HepG2 (cell line): Measurements from ENCODE around the gene SEPTIN10. TPM values are rescaled to one million over a fixed set of nuclear protein-coding genes. Genes with fewer than 3 reads are reported as not detected.
A peak's percentile ranks its signal among the peaks of the same experiment; 100 is the strongest.

Experiments used
- ELF4 ChIP-seq: sonication (generic); formaldehyde crosslinking; IDR thresholded peaks from 2 replicates; pipeline ENCODE4 v1.5.0; 2020; ENCODE audit warnings: missing genetic modification reagents, mild to moderate bottlenecking, moderate library complexity, borderline replicate concordance
- IKZF4 ChIP-seq: sonication (generic); formaldehyde crosslinking; IDR thresholded peaks from 2 replicates; pipeline ENCODE4 v1.5.1; 2020; ENCODE audit warnings: borderline replicate concordance, mild to moderate bottlenecking, low read depth, missing genetic modification reagents; ENCODE audit errors: not compliant biosample characterization
- ISX ChIP-seq: sonication (generic); formaldehyde crosslinking; conservative IDR thresholded peaks from 2 replicates; pipeline ENCODE4 v1.5.0; 2020; ENCODE audit warnings: missing genetic modification reagents
- MTF1 ChIP-seq: sonication (generic); formaldehyde crosslinking; IDR thresholded peaks from 2 replicates; pipeline ENCODE4 v1.5.0; 2020; ENCODE audit warnings: missing genetic modification reagents
- SAP130 ChIP-seq: IDR thresholded peaks from 2 replicates; pipeline ENCODE4 v1.6.1; 2016; ENCODE audit warnings: low read depth
- SOX13 ChIP-seq, 3 experiments: fragments of 450-650 bp in 1 of 3; sonication (generic) in 1 of 3; formaldehyde crosslinking in 1 of 3; IDR thresholded peaks in 2 of 3; conservative IDR thresholded peaks in 1 of 3; 2 replicates each; pipeline versions ENCODE4 v1.5.0 to v1.6.1; 2016 to 2020; ENCODE audit warnings: antibody characterized with exemption in 1 of 3, mild to moderate bottlenecking in 1 of 3, missing compliant biosample characterization in 1 of 3, missing genetic modification reagents in 1 of 3, moderate library complexity in 1 of 3
- TARDBP ChIP-seq: sonication (generic); formaldehyde crosslinking; IDR thresholded peaks from 2 replicates; pipeline ENCODE4 v1.8.0; 2022; ENCODE audit warnings: mild to moderate bottlenecking, missing genetic modification reagents
- ZNF256 ChIP-seq: sonication (generic); formaldehyde crosslinking; conservative IDR thresholded peaks from 2 replicates; pipeline ENCODE4 v1.4.0; 2020; ENCODE audit warnings: missing genetic modification reagents
- ZNF564 ChIP-seq: sonication (generic); formaldehyde crosslinking; IDR thresholded peaks from 2 replicates; pipeline ENCODE4 v1.8.1; 2023; ENCODE audit warnings: mild to moderate bottlenecking, missing genetic modification reagents
- ZNF781 ChIP-seq: sonication (generic); formaldehyde crosslinking; IDR thresholded peaks from 2 replicates; pipeline ENCODE4 v1.5.1; 2020; ENCODE audit warnings: borderline replicate concordance, mild to moderate bottlenecking, missing genetic modification reagents; ENCODE audit errors: not compliant biosample characterization
- ZSCAN30 ChIP-seq: sonication (generic); formaldehyde crosslinking; IDR thresholded peaks from 2 replicates; pipeline ENCODE4 v1.5.0; 2020; ENCODE audit warnings: mild to moderate bottlenecking, missing genetic modification reagents
- polyA plus RNA-seq, 8 experiments: library from polyadenylated mRNA; depleted of rRNA in 3 of 8; stranded (reverse) in 7 of 8; unstranded in 1 of 8; fragments of >200 nt; fragmentation: Illumina TruSeq in 4 of 8; extraction: Trizol in 4 of 8; gene quantifications; 2 replicates each; pipeline versions ENCODE4 v1.2.1 to v1.2.3, GENCODE V29; 2011 to 2016; ENCODE audit warnings: low read depth in 4 of 8, missing spikeins in 1 of 8, mixed read lengths in 1 of 8; ENCODE audit not compliant: insufficient read depth in 1 of 8
- total RNA-seq, 5 experiments: library from RNA; depleted of rRNA; stranded (reverse); fragments of >200 nt; fragmentation: Illumina TruSeq; extraction: Trizol; gene quantifications; 2 replicates each; pipeline ENCODE4 v1.2.3, GENCODE V29; 2016; ENCODE audit warnings: low read depth in 1 of 5
- TF ChIP-seq, protein P1 (sequence below): sonication (generic); formaldehyde crosslinking; IDR thresholded peaks from 2 replicates; pipeline ENCODE4 v1.4.0; 2020; ENCODE audit warnings: low read depth, missing genetic modification reagents
- TF ChIP-seq, protein P2 (sequence below): sonication (generic); formaldehyde crosslinking; IDR thresholded peaks from 2 replicates; pipeline ENCODE4 v1.8.0; 2022; ENCODE audit warnings: missing genetic modification reagents, mild to moderate bottlenecking, inconsistent platforms, borderline replicate concordance
- TF ChIP-seq, protein P3 (sequence below): sonication (generic); formaldehyde crosslinking; IDR thresholded peaks from 2 replicates; pipeline ENCODE4 v1.4.0; 2020; ENCODE audit warnings: missing genetic modification reagents, borderline replicate concordance
- TF ChIP-seq, protein P4 (sequence below): sonication (generic); formaldehyde crosslinking; conservative IDR thresholded peaks from 2 replicates; pipeline ENCODE4 v1.8.0; 2022; ENCODE audit warnings: mild to moderate bottlenecking, moderate library complexity, missing genetic modification reagents
- TF ChIP-seq, protein P5 (sequence below): sonication (generic); formaldehyde crosslinking; IDR thresholded peaks from 2 replicates; pipeline ENCODE4 v1.5.0; 2020; ENCODE audit warnings: missing genetic modification reagents, mild to moderate bottlenecking, borderline replicate concordance
- TF ChIP-seq, protein P6 (sequence below), 2 experiments: fragments of 450-650 bp in 1 of 2; sonication (generic) in 1 of 2; formaldehyde crosslinking; IDR thresholded peaks; 2 replicates each; pipeline versions ENCODE4 v1.5.0 to v1.8.0; 2020 to 2022; ENCODE audit warnings: mild to moderate bottlenecking in 1 of 2, missing genetic modification reagents in 1 of 2

Gene SEPTIN10
- total and polyA plus RNA-seq, 2 of the 13 experiments (the other 11 are each of a cell fraction or from before 2014, with no cell fraction given) = 45.8 to 67.5 TPM

DNA sequence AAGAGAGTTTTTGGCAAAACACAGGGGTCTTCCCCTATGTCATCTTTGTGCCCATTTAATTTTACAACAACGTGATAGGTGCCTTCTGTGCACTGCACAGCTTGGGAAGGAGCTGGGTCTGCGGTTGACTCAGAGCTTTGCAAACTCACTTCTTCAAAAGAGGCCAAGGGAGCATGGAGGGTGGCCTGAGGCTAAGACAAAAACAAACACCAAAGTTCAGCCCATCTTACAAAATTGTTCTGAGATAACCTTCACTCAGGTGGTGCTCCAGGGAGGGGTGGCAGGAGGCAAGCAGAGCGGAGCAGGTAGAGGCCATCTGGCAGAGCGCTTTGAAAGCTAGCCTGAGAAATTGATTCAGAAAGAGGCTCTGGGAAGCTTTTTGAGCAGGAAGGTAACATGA lies 10.2 kb upstream of the SEPTIN10 start (continued):
- TF ChIP-seq, protein P1, sequence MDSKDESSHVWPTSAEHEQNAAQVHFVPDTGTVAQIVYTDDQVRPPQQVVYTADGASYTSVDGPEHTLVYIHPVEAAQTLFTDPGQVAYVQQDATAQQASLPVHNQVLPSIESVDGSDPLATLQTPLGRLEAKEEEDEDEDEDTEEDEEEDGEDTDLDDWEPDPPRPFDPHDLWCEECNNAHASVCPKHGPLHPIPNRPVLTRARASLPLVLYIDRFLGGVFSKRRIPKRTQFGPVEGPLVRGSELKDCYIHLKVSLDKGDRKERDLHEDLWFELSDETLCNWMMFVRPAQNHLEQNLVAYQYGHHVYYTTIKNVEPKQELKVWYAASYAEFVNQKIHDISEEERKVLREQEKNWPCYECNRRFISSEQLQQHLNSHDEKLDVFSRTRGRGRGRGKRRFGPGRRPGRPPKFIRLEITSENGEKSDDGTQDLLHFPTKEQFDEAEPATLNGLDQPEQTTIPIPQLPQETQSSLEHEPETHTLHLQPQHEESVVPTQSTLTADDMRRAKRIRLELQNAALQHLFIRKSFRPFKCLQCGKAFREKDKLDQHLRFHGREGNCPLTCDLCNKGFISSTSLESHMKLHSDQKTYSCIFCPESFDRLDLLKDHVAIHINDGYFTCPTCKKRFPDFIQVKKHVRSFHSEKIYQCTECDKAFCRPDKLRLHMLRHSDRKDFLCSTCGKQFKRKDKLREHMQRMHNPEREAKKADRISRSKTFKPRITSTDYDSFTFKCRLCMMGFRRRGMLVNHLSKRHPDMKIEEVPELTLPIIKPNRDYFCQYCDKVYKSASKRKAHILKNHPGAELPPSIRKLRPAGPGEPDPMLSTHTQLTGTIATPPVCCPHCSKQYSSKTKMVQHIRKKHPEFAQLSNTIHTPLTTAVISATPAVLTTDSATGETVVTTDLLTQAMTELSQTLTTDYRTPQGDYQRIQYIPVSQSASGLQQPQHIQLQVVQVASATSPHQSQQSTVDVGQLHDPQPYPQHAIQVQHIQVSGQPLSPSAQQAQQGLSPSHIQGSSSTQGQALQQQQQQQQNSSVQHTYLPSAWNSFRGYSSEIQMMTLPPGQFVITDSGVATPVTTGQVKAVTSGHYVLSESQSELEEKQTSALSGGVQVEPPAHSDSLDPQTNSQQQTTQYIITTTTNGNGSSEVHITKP (CRISPR knock-in tag) = no peak
- TF ChIP-seq ZNF256 (CRISPR knock-in tag) (no peak), ELF4 (CRISPR knock-in tag) (no peak), ZNF781 (CRISPR knock-in tag) (no peak), MTF1 (CRISPR knock-in tag) (no peak), ZNF564 (CRISPR knock-in tag) (no peak), ISX (CRISPR knock-in tag) (no peak), ZSCAN30 (CRISPR knock-in tag) (no peak), SOX13 (IDR thresholded peaks at IDR 0.05) (no peak), SOX13 (CRISPR knock-in tag; conservative IDR thresholded peaks at IDR 0.05 in 1 of 2, IDR thresholded peaks at IDR 0.05 in 1 of 2) (no peak), IKZF4 (CRISPR knock-in tag) (no peak), TARDBP (CRISPR knock-in tag) (peak; percentile 29; the same call in 1 of the 2 replicates), SAP130 (CRISPR knock-in tag) (0 out of 2 replicates have a peak, but pooled peaks have one; percentile 11)
- TF ChIP-seq, protein P2, sequence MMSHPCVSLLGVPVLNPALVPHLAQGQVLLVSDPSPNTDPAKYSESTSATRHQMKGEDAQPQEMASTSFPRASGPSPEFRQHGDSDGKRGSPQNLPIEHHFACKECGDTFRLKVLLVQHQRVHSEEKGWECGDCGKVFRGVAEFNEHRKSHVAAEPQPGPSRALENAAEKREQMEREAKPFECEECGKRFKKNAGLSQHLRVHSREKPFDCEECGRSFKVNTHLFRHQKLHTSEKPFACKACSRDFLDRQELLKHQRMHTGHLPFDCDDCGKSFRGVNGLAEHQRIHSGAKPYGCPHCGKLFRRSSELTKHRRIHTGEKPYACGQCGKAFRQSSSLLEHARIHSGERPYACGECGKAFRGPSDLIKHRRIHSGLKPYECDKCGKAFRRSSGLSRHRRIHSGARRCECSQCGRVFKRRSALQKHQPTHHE = no peak
- TF ChIP-seq, protein P3, sequence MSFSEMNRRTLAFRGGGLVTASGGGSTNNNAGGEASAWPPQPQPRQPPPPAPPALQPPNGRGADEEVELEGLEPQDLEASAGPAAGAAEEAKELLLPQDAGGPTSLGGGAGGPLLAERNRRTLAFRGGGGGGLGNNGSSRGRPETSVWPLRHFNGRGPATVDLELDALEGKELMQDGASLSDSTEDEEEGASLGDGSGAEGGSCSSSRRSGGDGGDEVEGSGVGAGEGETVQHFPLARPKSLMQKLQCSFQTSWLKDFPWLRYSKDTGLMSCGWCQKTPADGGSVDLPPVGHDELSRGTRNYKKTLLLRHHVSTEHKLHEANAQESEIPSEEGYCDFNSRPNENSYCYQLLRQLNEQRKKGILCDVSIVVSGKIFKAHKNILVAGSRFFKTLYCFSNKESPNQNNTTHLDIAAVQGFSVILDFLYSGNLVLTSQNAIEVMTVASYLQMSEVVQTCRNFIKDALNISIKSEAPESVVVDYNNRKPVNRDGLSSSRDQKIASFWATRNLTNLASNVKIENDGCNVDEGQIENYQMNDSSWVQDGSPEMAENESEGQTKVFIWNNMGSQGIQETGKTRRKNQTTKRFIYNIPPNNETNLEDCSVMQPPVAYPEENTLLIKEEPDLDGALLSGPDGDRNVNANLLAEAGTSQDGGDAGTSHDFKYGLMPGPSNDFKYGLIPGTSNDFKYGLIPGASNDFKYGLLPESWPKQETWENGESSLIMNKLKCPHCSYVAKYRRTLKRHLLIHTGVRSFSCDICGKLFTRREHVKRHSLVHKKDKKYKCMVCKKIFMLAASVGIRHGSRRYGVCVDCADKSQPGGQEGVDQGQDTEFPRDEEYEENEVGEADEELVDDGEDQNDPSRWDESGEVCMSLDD (CRISPR knock-in tag) = no peak
- TF ChIP-seq, protein P4, sequence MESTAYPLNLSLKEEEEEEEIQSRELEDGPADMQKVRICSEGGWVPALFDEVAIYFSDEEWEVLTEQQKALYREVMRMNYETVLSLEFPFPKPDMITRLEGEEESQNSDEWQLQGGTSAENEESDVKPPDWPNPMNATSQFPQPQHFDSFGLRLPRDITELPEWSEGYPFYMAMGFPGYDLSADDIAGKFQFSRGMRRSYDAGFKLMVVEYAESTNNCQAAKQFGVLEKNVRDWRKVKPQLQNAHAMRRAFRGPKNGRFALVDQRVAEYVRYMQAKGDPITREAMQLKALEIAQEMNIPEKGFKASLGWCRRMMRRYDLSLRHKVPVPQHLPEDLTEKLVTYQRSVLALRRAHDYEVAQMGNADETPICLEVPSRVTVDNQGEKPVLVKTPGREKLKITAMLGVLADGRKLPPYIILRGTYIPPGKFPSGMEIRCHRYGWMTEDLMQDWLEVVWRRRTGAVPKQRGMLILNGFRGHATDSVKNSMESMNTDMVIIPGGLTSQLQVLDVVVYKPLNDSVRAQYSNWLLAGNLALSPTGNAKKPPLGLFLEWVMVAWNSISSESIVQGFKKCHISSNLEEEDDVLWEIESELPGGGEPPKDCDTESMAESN = no peak
- TF ChIP-seq, protein P5, sequence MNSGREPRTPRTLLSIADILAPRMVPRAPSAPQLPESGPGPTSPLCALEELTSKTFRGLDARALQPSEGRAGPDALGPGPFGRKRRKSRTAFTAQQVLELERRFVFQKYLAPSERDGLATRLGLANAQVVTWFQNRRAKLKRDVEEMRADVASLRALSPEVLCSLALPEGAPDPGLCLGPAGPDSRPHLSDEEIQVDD = no peak
- TF ChIP-seq, protein P6, sequence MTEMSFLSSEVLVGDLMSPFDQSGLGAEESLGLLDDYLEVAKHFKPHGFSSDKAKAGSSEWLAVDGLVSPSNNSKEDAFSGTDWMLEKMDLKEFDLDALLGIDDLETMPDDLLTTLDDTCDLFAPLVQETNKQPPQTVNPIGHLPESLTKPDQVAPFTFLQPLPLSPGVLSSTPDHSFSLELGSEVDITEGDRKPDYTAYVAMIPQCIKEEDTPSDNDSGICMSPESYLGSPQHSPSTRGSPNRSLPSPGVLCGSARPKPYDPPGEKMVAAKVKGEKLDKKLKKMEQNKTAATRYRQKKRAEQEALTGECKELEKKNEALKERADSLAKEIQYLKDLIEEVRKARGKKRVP (CRISPR knock-in tag; IDR thresholded peaks at IDR 0.05) = no peak
